GM20431 (cell line): ENCODE measurements around the gene EVI5L.

Experiments
- in situ Hi-C: fragments of 300-500 bp; cut with MseI, MboI; formaldehyde crosslinking; loops from one replicate; pipeline ENCODE4 v1.15.0; 2020; ENCODE audit warnings: low sequenced_read_pairs; ENCODE audit not compliant: unreplicated experiment

Gene EVI5L

DNA sequence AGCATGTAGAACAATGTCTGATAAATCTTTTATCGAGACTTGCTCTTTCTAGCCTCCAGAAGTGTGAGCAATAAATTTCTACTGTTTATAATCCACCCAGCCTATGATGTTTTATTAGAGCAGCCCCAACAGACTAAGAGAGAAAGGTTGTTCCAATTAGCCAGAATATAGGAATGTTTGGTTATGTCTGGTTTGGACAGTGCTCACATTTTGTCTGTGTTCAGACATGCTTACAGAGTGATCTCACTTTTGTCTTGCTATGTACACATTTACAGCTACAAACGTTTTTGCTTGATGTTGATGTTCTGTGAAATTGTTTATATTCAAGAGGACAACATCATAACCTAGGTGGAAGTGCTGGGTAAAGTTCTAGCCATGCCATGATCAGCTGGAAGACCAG, 18.0 kb upstream of the EVI5L start:
- in situ Hi-C loops, result loop anchor here (25.0 kb wide), 1 partner anchor 250 kb away; no protein-coding TSS in a partner anchor

DNA sequence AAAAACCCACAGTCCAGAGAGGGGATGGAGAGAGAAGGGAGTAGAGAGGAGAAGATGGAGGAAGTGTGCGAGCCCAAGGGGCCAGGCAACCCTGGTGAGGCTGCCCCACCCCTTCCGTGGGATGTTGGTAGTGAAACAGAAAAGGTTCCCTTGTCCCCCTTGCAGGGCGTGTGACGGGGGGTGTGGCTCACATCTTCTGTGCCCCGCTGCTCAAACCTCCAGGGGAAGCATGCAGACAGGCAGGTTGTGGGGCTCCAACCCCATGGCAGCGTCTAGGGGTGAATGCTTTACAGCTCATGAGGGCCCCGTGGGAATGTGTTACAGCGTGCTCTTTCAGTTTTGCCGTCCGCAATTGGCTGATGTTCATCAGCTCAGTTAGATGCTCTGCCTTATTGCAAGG, 14.7 kb upstream of the EVI5L start:
- in situ Hi-C loops, result loop anchor here (25.0 kb wide), 1 partner anchor 253 kb away; no protein-coding TSS in a partner anchor

GRCh38 chr19:7816040-7816439, 14.0 kb upstream of the EVI5L start:
- in situ Hi-C loops, result loop anchor here (25.0 kb wide), 1 partner anchor 254 kb away; no protein-coding TSS in a partner anchor

DNA sequence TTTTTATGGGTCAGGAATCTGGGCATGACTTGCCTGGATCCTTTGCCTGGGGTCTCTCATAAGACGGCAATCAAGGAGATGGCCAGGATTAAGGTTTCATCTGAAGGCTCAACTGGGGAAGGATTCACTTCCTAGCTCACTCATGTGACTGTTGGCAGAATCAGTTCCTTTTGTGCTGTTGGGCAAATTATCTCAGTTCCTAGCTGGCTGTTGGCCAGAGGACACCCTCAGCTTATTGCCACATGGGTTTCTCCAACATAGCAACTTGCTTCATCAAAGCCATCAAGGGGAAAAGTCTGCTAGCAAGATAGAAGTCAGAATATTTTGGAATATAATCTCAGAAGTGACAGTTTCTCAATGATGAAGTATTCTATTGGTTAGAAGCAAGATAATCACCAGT, 12.2 kb upstream of the EVI5L start:
- in situ Hi-C loops, result loop anchor here (25.0 kb wide), 1 partner anchor 256 kb away; no protein-coding TSS in a partner anchor

- in situ Hi-C loops, result loop anchor here (25.0 kb wide), 1 partner anchor 257 kb away; no protein-coding TSS in a partner anchor
Measured at GRCh38 chr19:7818806-7819205, 11.2 kb upstream of the EVI5L start.

- in situ Hi-C loops, result loop anchor here (25.0 kb wide), 1 partner anchor 257 kb away; no protein-coding TSS in a partner anchor
Measured at GRCh38 chr19:7819337-7819736, 10.7 kb upstream of the EVI5L start.

DNA sequence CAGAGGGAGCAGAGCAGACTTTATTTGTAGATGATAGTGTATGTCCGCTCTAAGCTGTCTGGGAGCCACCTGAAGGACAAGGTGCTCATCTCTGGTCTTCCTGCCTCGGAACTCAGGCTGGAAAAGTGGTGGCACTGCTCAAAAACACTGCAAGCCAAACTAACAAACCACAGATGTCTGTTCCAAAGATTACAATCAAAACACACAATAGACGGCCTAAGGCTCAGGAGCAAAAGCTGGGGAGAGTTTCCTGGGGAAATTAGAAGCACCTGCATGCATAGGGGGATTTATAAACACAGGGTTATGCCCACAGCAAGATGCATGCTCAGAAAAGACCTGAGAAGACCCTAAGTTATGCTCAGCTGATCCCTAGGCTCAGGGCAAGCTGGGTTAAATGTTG, 9.4 kb upstream of the EVI5L start:
- in situ Hi-C loops, result loop anchor here (25.0 kb wide), 1 partner anchor 258 kb away; no protein-coding TSS in a partner anchor

DNA sequence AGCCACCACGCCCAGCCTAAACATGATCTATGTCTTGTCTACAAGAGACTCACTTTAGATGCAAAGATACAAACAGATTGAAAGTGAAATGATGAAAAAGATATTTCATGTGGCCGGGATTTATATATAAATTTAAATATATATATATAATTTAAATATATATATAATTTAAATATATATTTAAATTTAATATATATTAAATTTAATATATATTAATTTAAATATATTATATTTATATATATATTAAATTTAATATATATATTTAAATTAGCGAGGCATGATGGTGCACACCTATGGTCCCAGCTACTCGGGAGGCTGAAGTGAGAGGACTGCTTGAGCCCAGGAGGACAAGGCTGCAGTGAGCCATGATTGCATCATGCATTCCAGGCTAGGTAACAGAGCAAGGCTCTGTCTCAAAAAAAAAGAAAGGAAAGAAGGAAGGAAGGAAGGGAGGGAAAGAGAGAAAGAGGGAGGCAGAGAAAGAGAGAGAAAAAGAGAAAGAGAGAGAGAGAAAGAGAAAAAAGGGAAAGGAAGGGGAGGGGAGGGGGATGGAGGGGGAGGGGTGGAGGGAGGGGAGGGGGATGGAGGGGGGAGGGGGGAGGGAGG, 7.0 kb upstream of the EVI5L start:
- in situ Hi-C loops, result loop anchor here (25.0 kb wide), 1 partner anchor 261 kb away; no protein-coding TSS in a partner anchor

DNA sequence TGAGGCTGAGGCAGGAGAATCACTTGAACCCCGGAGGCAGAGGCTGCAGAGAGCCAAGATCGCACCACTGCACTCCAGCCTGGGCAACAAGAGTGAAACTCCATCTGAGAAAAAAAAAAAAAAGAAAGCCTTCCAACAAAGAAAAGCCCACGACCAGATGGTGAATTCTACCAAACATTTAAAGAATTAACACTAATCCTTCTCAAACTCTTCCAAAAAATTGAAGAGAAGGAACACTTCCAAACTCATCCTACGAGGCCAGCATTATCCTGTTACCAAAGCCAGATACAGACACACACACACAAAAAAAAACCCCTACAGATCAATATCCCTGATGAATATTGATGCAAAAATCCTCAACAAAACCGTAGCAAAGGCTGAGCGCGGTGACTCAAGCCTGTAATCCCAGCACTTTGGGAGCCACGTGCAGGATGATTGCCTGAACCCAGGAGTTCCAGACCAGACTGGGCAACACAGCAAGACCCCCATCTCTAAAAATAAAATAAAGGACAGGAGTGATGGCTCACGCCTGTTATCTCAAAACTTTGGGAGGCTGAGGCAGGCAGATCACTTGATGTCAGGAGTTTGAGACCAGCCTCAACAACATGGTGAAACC, 6.2 kb upstream of the EVI5L start:
- in situ Hi-C loops, result loop anchor here (25.0 kb wide), 1 partner anchor 261 kb away; no protein-coding TSS in a partner anchor

GRCh38 chr19:7829166-7829520, 875 bp upstream of the EVI5L start:
- in situ Hi-C loops, result no loop called here

DNA sequence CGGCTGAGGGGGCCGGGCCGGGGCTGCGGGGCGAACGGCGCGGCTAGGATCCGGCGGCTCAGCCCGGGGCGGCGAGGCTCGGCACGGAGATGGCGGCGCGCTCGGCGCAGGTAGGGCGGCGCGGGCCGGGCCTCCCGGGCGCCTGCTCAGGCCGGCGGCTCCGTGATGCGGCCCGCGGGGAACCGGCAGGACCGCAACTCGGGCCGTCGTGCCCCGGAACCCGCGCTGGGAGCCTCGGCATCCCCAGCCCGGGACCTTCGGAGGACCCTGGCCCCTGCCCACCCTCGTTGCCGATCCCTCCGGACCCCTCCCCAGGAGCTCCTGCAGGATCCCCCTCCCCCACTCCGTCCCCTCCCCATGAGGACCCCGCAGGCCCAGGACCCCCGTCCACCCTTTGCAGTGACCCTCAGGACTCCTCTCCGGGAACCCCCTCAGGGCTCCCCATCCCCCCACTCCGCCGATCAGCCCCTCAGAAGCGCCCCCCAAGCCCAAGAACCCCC, 304 bp downstream of the EVI5L start:
- in situ Hi-C loops, result no loop called here

DNA sequence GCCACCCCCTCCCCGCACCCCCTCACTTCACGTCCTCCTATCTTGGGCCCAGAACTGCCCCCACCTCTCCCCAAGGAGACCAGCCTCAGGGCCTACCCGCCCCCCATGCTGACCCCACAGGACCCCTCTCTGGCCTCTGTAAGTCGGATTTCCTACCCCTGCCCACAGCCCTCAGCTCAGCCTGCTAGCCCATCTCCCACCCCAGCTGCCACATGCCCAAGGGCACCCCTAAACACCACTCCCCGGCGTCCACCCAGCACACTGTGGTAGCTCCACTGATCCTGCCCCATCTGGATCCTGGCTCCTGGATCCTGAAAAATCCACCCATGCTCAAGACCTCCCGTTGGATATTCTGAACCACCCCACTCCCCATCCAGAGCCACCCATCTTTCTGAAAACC, 805 bp downstream of the EVI5L start:
- in situ Hi-C loops, result no loop called here

GRCh38 chr19:7831452-7831851, 1.4 kb downstream of the EVI5L start:
- in situ Hi-C loops, result no loop called here

DNA sequence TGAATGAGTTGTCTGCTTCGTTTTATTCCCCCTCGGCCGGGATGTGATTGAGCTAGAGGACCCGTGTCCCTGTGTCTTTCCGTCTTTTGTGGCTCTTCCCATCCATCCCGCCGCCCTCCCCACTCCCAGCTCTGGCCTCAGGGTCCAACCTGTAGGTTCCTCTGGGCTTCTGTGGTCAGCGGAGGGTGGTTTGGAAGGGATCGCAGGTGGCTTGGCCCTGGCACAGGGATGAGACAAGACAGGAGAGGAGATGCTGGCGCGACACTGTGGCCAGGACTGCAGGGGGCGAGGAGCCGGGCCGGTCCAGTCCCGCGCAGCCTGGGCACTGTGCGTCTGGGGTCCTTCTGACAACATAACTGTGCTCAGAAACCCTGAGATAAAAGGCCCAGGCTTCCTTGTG, 2.0 kb downstream of the EVI5L start:
- in situ Hi-C loops, result no loop called here

GRCh38 chr19:7832781-7833180, 2.8 kb downstream of the EVI5L start:
- in situ Hi-C loops, result no loop called here

DNA sequence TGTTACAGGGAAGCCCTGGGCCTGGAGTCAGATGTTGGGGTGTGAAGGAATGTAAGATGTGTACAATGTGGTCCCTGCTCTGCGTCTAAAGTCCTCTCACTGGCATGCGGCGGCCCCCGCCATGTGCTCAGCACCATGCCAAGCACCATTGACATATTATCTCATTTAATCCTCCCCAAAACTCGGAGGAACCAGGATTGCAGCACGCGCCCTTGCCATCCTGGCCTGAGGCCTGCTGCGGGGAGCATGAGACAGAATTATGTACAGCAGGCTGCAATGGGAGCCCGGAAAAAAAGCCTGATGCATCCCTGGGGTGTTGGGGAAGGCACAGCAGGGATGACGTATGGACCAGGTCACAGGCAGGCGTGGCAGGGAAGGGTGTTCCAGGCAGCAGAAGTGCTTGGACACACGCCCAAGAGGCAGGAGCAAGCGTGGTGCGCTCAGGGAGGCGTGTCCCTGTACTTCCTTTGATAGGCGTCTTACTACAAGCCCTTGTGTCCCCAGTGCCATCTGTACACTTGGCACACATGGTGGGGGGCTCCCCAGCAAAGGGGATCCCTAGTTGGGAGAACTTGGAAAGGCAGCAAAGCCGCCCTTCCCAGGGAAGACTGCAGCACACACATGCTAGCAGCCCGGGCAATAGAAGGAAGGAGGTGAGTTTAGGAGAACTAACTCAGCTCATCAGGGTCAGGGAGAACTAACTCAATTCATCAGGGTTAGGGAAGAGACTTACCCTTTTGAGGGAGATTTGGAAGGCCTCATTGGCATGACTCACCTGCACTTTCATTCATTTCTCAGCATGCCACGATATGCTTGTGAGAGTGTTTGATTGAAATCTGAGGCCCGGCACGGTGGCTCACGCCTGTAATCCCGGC, 3.4 kb downstream of the EVI5L start:
- in situ Hi-C loops, result no loop called here

DNA sequence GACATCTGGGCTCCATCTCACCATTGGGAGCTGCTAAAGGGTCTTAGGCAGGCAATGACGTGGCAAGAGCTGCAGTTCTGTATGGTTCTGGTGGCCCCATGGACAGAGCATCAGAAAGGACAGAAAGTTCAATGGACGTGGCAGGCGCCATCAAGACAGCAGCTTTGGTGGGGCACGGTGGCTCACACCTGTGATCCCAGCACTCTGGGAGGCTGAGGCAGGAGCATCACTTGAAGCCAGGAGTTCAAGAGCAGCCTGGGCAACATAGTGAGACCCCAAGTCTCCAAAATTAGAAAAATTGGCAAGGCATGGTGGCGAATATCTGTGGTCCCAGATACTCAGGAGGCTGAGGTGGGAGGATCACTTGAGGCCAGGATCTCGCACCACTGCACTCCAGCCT, 9.5 kb downstream of the EVI5L start:
- in situ Hi-C loops, result no loop called here

GRCh38 chr19:7840629-7841028, 10.6 kb downstream of the EVI5L start:
- in situ Hi-C loops, result no loop called here

GRCh38 chr19:7841751-7842660, 12.0 kb downstream of the EVI5L start:
- in situ Hi-C loops, result no loop called here
